HepG2 (cell line): ENCODE results near the gene AMN. TPM values are rescaled to one million over a fixed set of nuclear protein-coding genes. Genes with fewer than 3 reads are reported as not detected.
A peak's percentile ranks its signal among the peaks of the same experiment; 100 is the strongest.

ENCODE experiments used
- ATAC-seq: fragments of 200-7000 bp; cut with Tn5 transposase; 3 replicates; pipeline ENCODE4 v1.9.1; 2020; ENCODE audit warnings: mild to moderate bottlenecking, moderate library complexity
- BruUV-seq: library from RNA; stranded (reverse); fragments of 400-500 nt; replicated peaks from 2 replicates; lab custom pipeline; 2021; lab: Mats Ljungman, UMichigan
- CTCF ChIA-PET: fragments of 300-600 bp; formaldehyde crosslinking; extraction: SDS; loops from one replicate; lab custom pipeline; 2021; ENCODE audit warnings: low total read pairs, inconsistent platforms, low intra/inter-chr PET ratio; lab: Yijun Ruan, JAX
- POLR2A ChIA-PET: fragments of 350-600 bp; sonication (Branson Sonifier 250); formaldehyde crosslinking; loops from one replicate; lab custom pipeline; 2020; ENCODE audit warnings: antibody characterized with exemption, inconsistent platforms; lab: Yijun Ruan, JAX
- DNase-seq: peaks from one replicate; pipeline ENCODE4 v3.0.0-alpha.2; 2015; ENCODE audit warnings: low spot score
- FAIRE-seq: peaks from 3 replicates; lab custom pipeline; 2011; peaks lifted over from hg19 to GRCh38; lab: Jason Lieb, UNC
- H2AFZ ChIP-seq: one replicate; pipeline ENCODE4 v1.6.1; 2011; ENCODE audit warnings: low read length, inconsistent platforms
- H3K27ac ChIP-seq: fragments of 300-600 bp; 3 replicates; pipeline ENCODE4 v1.8.0; 2011; ENCODE audit warnings: mixed run types, mild to moderate bottlenecking, mixed read lengths, low read length, inconsistent platforms; ENCODE audit not compliant: insufficient read depth; ENCODE audit errors: extremely low read length
- H3K27me3 ChIP-seq, 2 experiments: fragments of 200-600 bp in 1 of 2; 2 replicates in 1 of 2; 3 replicates in 1 of 2; pipeline versions ENCODE4 v1.6.0 to v1.8.0; 2011; ENCODE audit warnings: low read length in 2 of 2, mild to moderate bottlenecking in 2 of 2, moderate library complexity in 2 of 2, inconsistent platforms in 1 of 2; ENCODE audit not compliant: insufficient read depth in 2 of 2, control insufficient read depth in 1 of 2
- H3K36me3 ChIP-seq, 2 experiments: fragments of 200-600 bp in 1 of 2; replicated peaks in 1 of 2; 2 replicates in 1 of 2; 3 replicates in 1 of 2; pipeline versions ENCODE4 v1.5.1 to v1.8.0; 2011; ENCODE audit warnings: low read length in 2 of 2, inconsistent platforms in 1 of 2; ENCODE audit not compliant: insufficient read depth in 2 of 2, control insufficient read depth in 1 of 2
- H3K4me1 ChIP-seq: 2 replicates; pipeline ENCODE4 v1.5.1; 2012; ENCODE audit warnings: low read length, inconsistent platforms; ENCODE audit not compliant: insufficient read depth
- H3K4me2 ChIP-seq: 2 replicates; pipeline ENCODE4 v1.6.0; 2011; ENCODE audit warnings: low read depth, low read length, inconsistent platforms
- H3K4me3 ChIP-seq, 3 experiments: fragments of 200-600 bp in 1 of 3; sonication (generic), shearing (Covaris generic) in 1 of 3; replicated peaks in 1 of 3; 2 replicates each; pipeline ENCODE4 v1.5.1; 2011 to 2016; ENCODE audit warnings: low read length in 3 of 3, inconsistent platforms in 2 of 3, low read depth in 2 of 3, mild to moderate bottlenecking in 2 of 3, control low read depth in 1 of 3, mixed read lengths in 1 of 3; ENCODE audit not compliant: insufficient read depth in 1 of 3
- H3K79me2 ChIP-seq: one replicate; pipeline ENCODE4 v1.6.1; 2011; ENCODE audit warnings: low read length, inconsistent platforms; ENCODE audit not compliant: insufficient read depth
- H3K9ac ChIP-seq: 2 replicates; pipeline ENCODE4 v1.6.0; 2011; ENCODE audit warnings: mild to moderate bottlenecking, low read depth, low read length, inconsistent platforms; ENCODE audit not compliant: insufficient read depth
- H3K9me3 ChIP-seq: 2 replicates; pipeline ENCODE4 v1.5.1; 2012; ENCODE audit warnings: mild to moderate bottlenecking, low read length
- H4K20me1 ChIP-seq: 2 replicates; pipeline ENCODE4 v1.6.0; 2011; ENCODE audit warnings: inconsistent platforms, mild to moderate bottlenecking, low read length, moderate library complexity; ENCODE audit not compliant: insufficient read depth
- EEA1 ChIP-seq: sonication (generic); formaldehyde crosslinking; IDR thresholded peaks from 2 replicates; pipeline ENCODE4 v1.5.1; 2020; ENCODE audit warnings: mild to moderate bottlenecking, missing genetic modification reagents, borderline replicate concordance
- GLMP ChIP-seq: sonication (generic); formaldehyde crosslinking; IDR thresholded peaks from 2 replicates; pipeline ENCODE4 v1.9.0; 2021; ENCODE audit warnings: missing genetic modification reagents, mild to moderate bottlenecking, borderline replicate concordance
- MATR3 ChIP-seq: sonication (generic); formaldehyde crosslinking; IDR thresholded peaks from 2 replicates; pipeline ENCODE4 v1.4.0; 2020; ENCODE audit warnings: missing genetic modification reagents
- ZNF180 ChIP-seq: sonication (generic); formaldehyde crosslinking; IDR thresholded peaks from 2 replicates; pipeline ENCODE4 v1.4.0; 2020; ENCODE audit warnings: low read depth, missing genetic modification reagents, borderline replicate concordance
- ZNF652 ChIP-seq: IDR thresholded peaks from 2 replicates; pipeline ENCODE4 v1.6.1; 2016; ENCODE audit warnings: low read depth, borderline replicate concordance
- ZNF768 ChIP-seq: sonication (generic); formaldehyde crosslinking; IDR thresholded peaks from 2 replicates; pipeline ENCODE4 v1.4.0; 2020; ENCODE audit warnings: missing genetic modification reagents
- WGBS: methylation state at CpG from one replicate; pipeline ENCODE4 v1.1.6; 2017; ENCODE audit warnings: low lambda C conversion rate; 5-methylcytosine and 5-hydroxymethylcytosine counted together
- in situ Hi-C: cut with HindIII; loops from 2 replicates; pipeline ENCODE4 v1.10.0; 2017; ENCODE audit warnings: low pct_unique_long_range_greater_than_20kb; ENCODE audit not compliant: extremely low pct_ligation_motif_present
- intact Hi-C: fragments of 100-400 bp; cut with micrococcal nuclease; formaldehyde crosslinking; loops from one replicate; pipeline ENCODE4 v1.10.0; 2022; ENCODE audit not compliant: unreplicated experiment
- polyA plus RNA-seq, 8 experiments: library from polyadenylated mRNA; depleted of rRNA in 3 of 8; stranded (reverse) in 7 of 8; unstranded in 1 of 8; fragments of >200 nt; fragmentation: Illumina TruSeq in 4 of 8; extraction: Trizol in 4 of 8; gene quantifications; 2 replicates each; pipeline versions ENCODE4 v1.2.1 to v1.2.3, GENCODE V29; 2011 to 2016; ENCODE audit warnings: low read depth in 4 of 8, missing spikeins in 1 of 8, mixed read lengths in 1 of 8; ENCODE audit not compliant: insufficient read depth in 1 of 8
- total RNA-seq, 5 experiments: library from RNA; depleted of rRNA; stranded (reverse); fragments of >200 nt; fragmentation: Illumina TruSeq; extraction: Trizol; gene quantifications; 2 replicates each; pipeline ENCODE4 v1.2.3, GENCODE V29; 2016; ENCODE audit warnings: low read depth in 1 of 5
- TF ChIP-seq, protein P1 (sequence below): sonication (generic); formaldehyde crosslinking; IDR thresholded peaks from 2 replicates; pipeline ENCODE4 v1.5.1; 2020; ENCODE audit warnings: missing genetic modification reagents, mild to moderate bottlenecking, borderline replicate concordance

The AMN gene
- total and polyA plus RNA-seq, 2 of the 13 experiments (the other 11 are each of a cell fraction or from before 2014, with no cell fraction given): 9.8 to 33.1 TPM

GRCh38 chr14:102962111-102962627 is 39.7 kb downstream of the AMN start (continued):
- TF ChIP-seq GLMP (CRISPR knock-in tag): no peak
- no peak for TF ChIP-seq MATR3
- TF ChIP-seq, protein P1, sequence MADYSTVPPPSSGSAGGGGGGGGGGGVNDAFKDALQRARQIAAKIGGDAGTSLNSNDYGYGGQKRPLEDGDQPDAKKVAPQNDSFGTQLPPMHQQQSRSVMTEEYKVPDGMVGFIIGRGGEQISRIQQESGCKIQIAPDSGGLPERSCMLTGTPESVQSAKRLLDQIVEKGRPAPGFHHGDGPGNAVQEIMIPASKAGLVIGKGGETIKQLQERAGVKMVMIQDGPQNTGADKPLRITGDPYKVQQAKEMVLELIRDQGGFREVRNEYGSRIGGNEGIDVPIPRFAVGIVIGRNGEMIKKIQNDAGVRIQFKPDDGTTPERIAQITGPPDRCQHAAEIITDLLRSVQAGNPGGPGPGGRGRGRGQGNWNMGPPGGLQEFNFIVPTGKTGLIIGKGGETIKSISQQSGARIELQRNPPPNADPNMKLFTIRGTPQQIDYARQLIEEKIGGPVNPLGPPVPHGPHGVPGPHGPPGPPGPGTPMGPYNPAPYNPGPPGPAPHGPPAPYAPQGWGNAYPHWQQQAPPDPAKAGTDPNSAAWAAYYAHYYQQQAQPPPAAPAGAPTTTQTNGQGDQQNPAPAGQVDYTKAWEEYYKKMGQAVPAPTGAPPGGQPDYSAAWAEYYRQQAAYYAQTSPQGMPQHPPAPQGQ (CRISPR knock-in tag): no peak
- no peak for TF ChIP-seq EEA1 (CRISPR knock-in tag)

DNA sequence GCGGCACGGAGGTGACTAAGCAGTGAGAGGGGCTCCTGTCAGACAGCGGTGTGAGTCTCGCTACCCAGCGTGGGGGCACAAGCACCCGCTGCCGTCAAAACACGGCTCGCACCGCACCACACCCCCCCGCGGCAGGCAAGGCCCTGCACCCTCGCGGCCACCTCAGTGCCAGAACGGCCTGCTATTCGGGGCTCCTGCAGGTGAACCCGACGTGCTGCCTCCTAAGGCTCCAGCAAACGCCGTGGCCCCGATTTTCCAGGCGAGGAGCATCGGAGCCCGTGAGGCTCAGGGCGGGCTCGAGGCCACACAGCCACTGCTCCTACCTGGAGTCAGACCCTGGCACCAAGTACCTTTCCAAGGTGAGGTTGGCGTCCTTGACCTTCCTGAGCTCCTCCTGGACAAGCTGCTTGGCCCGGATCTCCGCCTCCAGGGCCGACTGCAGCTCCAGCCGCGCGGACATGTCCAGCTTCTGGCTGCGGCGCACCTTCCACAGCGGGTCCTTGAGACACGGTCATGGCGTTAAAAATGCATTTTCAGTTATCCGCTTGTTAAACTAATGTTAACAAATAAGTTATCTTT is 41.8 kb downstream of the AMN start:
- CTCF ChIA-PET: no interaction called here
- whole genome bisulfite sequencing: 99% methylated on average over 15 of the region's 39 CpGs
- DNase-seq (no peak), FAIRE-seq (no peak), ATAC-seq (no peak)
- H3K4me2 ChIP-seq: no peak overlapping the region
- no peaks in the 10 kb centered on the region for H3K4me1 ChIP-seq
- no peaks in the 10 kb centered on the region for H3K9me3 ChIP-seq
- in situ Hi-C loops (no loop called here), intact Hi-C loops (no loop called here)
- no peaks in the 10 kb centered on the region for H4K20me1 ChIP-seq
- TF ChIP-seq ZNF652 (CRISPR knock-in tag) (no peak), ZNF768 (peak; percentile 21; the same call in 1 of the 2 replicates), ZNF180 (CRISPR knock-in tag) (no peak)
- peaks cover 25 to 69% of the 10 kb centered on the region in 2 experiments for H3K36me3 ChIP-seq
- no peak overlapping the region for H3K27ac ChIP-seq
- BruUV-seq: no TSS peak
- no peaks in the 10 kb centered on the region for H3K27me3 ChIP-seq
- POLR2A ChIA-PET: no interaction called here
- no peak overlapping the region for H2AFZ ChIP-seq
- H3K4me3 ChIP-seq: no peak overlapping the region
- H3K79me2 ChIP-seq: no peaks in the 10 kb centered on the region
- H3K9ac ChIP-seq: no peak overlapping the region
